ENCODE results near the gene SKIDA1.

DNA sequence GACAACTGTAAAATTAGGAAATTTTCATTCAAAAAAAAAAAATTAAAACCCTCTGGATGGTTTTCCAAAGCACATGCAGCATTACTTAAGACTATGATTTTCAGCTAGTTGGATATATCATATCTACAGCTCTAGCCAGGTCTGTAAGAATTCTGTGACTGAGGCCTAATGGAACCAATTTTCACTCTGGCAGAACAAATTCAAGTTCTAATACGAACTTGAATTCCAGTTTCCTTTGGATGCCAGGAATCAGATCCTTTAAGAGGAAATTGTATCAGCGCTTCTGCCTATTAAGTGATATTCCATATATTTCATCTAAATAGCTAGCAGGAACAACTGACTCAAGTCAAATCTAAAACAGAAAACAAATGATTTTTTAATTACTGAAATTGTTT, 34.8 kb downstream of the SKIDA1 start:
- TF ChIP-seq, protein P1, sequence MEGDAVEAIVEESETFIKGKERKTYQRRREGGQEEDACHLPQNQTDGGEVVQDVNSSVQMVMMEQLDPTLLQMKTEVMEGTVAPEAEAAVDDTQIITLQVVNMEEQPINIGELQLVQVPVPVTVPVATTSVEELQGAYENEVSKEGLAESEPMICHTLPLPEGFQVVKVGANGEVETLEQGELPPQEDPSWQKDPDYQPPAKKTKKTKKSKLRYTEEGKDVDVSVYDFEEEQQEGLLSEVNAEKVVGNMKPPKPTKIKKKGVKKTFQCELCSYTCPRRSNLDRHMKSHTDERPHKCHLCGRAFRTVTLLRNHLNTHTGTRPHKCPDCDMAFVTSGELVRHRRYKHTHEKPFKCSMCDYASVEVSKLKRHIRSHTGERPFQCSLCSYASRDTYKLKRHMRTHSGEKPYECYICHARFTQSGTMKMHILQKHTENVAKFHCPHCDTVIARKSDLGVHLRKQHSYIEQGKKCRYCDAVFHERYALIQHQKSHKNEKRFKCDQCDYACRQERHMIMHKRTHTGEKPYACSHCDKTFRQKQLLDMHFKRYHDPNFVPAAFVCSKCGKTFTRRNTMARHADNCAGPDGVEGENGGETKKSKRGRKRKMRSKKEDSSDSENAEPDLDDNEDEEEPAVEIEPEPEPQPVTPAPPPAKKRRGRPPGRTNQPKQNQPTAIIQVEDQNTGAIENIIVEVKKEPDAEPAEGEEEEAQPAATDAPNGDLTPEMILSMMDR (IDR thresholded peaks at IDR 0.05; ENCODE audit: insufficient read depth, low read depth, low read length) = no peak
- no peak for TF ChIP-seq EZH2 (IDR thresholded peaks at IDR 0.05; ENCODE audit: insufficient read depth, low read length)

Data from astrocyte (in vitro differentiated cells and primary cell).